DMS153 treated with DMSO at 0.1 percent for 48 hours (cell line): ENCODE results near the gene SPTBN1.
"Not testable (repeated sequence)": the region's sequence is repeated elsewhere in the genome, so short reads cannot be mapped to it uniquely, and the experiment has no call there.

Source experiments
- DNase-seq: peaks from one replicate; lab custom pipeline; 2025; ENCODE audit not compliant: unreplicated experiment; lab: John Stamatoyannopoulos, UW

SPTBN1 gene

GRCh38 chr2:54525321-54525720 lies 69.2 kb downstream of the SPTBN1 start:
- DNase-seq: no peak

GRCh38 chr2:54526226-54526879 lies 70.2 kb downstream of the SPTBN1 start:
- DNase-seq: no peak

- DNase-seq: no peak
Measured at GRCh38 chr2:54528311-54528955, 72.3 kb downstream of the SPTBN1 start.

- not testable (repeated sequence) for DNase-seq
Measured at GRCh38 chr2:54529518-54529917, 73.4 kb downstream of the SPTBN1 start.

- DNase-seq: no peak
Measured at GRCh38 chr2:54529935-54530334, 73.8 kb downstream of the SPTBN1 start.

- no peak for DNase-seq
Measured at GRCh38 chr2:54531558-54531957, 75.4 kb downstream of the SPTBN1 start.

- DNase-seq: no peak
Measured at GRCh38 chr2:54534221-54534620, 78.1 kb downstream of the SPTBN1 start.

GRCh38 chr2:54534625-54535024 lies 78.5 kb downstream of the SPTBN1 start:
- DNase-seq: no peak

- no peak for DNase-seq
Measured at GRCh38 chr2:54535599-54536195, 79.6 kb downstream of the SPTBN1 start.

GRCh38 chr2:54536720-54537119 lies 80.6 kb downstream of the SPTBN1 start:
- no peak for DNase-seq

GRCh38 chr2:54538537-54538936 lies 82.4 kb downstream of the SPTBN1 start:
- no peak for DNase-seq

GRCh38 chr2:54539683-54540082 lies 83.6 kb downstream of the SPTBN1 start:
- DNase-seq: no peak

- DNase-seq: no peak
Measured at GRCh38 chr2:54540194-54540593, 84.1 kb downstream of the SPTBN1 start.

- no peak for DNase-seq
Measured at GRCh38 chr2:54541995-54542394, 85.9 kb downstream of the SPTBN1 start.

GRCh38 chr2:54543733-54544396 lies 87.7 kb downstream of the SPTBN1 start:
- DNase-seq: no peak

GRCh38 chr2:54545702-54546450 lies 89.7 kb downstream of the SPTBN1 start:
- DNase-seq: no peak

GRCh38 chr2:54546518-54546917 lies 90.4 kb downstream of the SPTBN1 start:
- DNase-seq: no peak

- DNase-seq: no peak
Measured at GRCh38 chr2:54546923-54547720, 91.0 kb downstream of the SPTBN1 start.

- no peak for DNase-seq
Measured at GRCh38 chr2:54549430-54549829, 93.3 kb downstream of the SPTBN1 start.

- DNase-seq: no peak
Measured at GRCh38 chr2:54549917-54550518, 93.9 kb downstream of the SPTBN1 start.
